HepG2 (cell line): ENCODE data around the gene SUSD6. TPM values are rescaled to one million over a fixed set of nuclear protein-coding genes. Genes with fewer than 3 reads are reported as not detected.

Experiments
- ASH2L ChIP-seq: fragments of 300-600, 200-600 bp; sonication (generic); IDR thresholded peaks from 2 replicates; pipeline ENCODE4 v1.7.0; 2017; ENCODE audit warnings: low read depth, mild to moderate bottlenecking, moderate library complexity, mixed read lengths, low read length; ENCODE audit not compliant: insufficient read length
- CREB3 ChIP-seq: sonication (generic); formaldehyde crosslinking; IDR thresholded peaks from 2 replicates; pipeline ENCODE4 v1.5.0; 2020; ENCODE audit warnings: missing genetic modification reagents
- DBP ChIP-seq: sonication (generic); formaldehyde crosslinking; IDR thresholded peaks from 2 replicates; pipeline ENCODE4 v1.4.0; 2020; ENCODE audit warnings: missing genetic modification reagents; ENCODE audit errors: not compliant biosample characterization
- EHMT2 ChIP-seq: fragments of 200-600 bp; sonication (generic); IDR thresholded peaks from 2 replicates; pipeline ENCODE4 v1.7.0; 2017; ENCODE audit warnings: antibody characterized with exemption, low read depth, low read length, borderline replicate concordance
- ERF ChIP-seq: IDR thresholded peaks from 2 replicates; pipeline ENCODE4 v1.6.1; 2018; ENCODE audit warnings: missing biosample characterization, missing genetic modification reagents
- FLYWCH1 ChIP-seq: sonication (generic); formaldehyde crosslinking; IDR thresholded peaks from 2 replicates; pipeline ENCODE4 v1.8.1; 2023; ENCODE audit warnings: mild to moderate bottlenecking, missing genetic modification reagents
- GMEB2 ChIP-seq: IDR thresholded peaks from 2 replicates; pipeline ENCODE4 v1.6.1; 2016; ENCODE audit warnings: missing biosample characterization, missing genetic modification reagents, low read depth
- HNF4G ChIP-seq, 2 experiments: sonication (generic) in 1 of 2; formaldehyde crosslinking in 1 of 2; IDR thresholded peaks; 2 replicates each; pipeline versions ENCODE4 v1.4.0 to v1.6.1; 2011 to 2020; ENCODE audit warnings: borderline replicate concordance in 2 of 2, low read depth in 2 of 2, mild to moderate bottlenecking in 2 of 2, low read length in 1 of 2, missing genetic modification reagents in 1 of 2, moderate library complexity in 1 of 2
- KLF16 ChIP-seq, 2 experiments: sonication (generic) in 1 of 2; formaldehyde crosslinking in 1 of 2; IDR thresholded peaks; 2 replicates each; pipeline versions ENCODE4 v1.6.1 to v1.8.0; 2016 to 2023; ENCODE audit warnings: missing genetic modification reagents in 2 of 2, missing compliant biosample characterization in 1 of 2
- MAF1 ChIP-seq: sonication (generic); formaldehyde crosslinking; IDR thresholded peaks from 2 replicates; pipeline ENCODE4 v1.5.0; 2020; ENCODE audit warnings: missing genetic modification reagents, borderline replicate concordance
- MATR3 ChIP-seq: sonication (generic); formaldehyde crosslinking; IDR thresholded peaks from 2 replicates; pipeline ENCODE4 v1.4.0; 2020; ENCODE audit warnings: missing genetic modification reagents
- MEF2D ChIP-seq: sonication (generic); formaldehyde crosslinking; IDR thresholded peaks from 2 replicates; pipeline ENCODE4 v1.5.1; 2020; ENCODE audit warnings: mild to moderate bottlenecking, missing genetic modification reagents
- NCOR1 ChIP-seq: fragments of 200-600 bp; sonication (generic); IDR thresholded peaks from 2 replicates; pipeline ENCODE4 v1.7.0; 2017; ENCODE audit warnings: antibody characterized with exemption, low read length, borderline replicate concordance
- NFYC ChIP-seq: IDR thresholded peaks from 2 replicates; pipeline ENCODE4 v1.6.1; 2016; ENCODE audit warnings: missing genetic modification reagents, missing compliant biosample characterization
- NR2F6 ChIP-seq, 2 experiments: IDR thresholded peaks; 2 replicates each; pipeline ENCODE4 v1.6.1; 2016; ENCODE audit warnings: antibody characterized with exemption in 1 of 2, mild to moderate bottlenecking in 1 of 2
- PATZ1 ChIP-seq: sonication (generic); formaldehyde crosslinking; IDR thresholded peaks from 2 replicates; pipeline ENCODE4 v1.4.0; 2020; ENCODE audit warnings: missing genetic modification reagents
- PHF5A ChIP-seq: IDR thresholded peaks from one replicate; pipeline ENCODE4 v1.6.1; 2018; ENCODE audit warnings: low read depth, missing genetic modification reagents; ENCODE audit not compliant: unreplicated experiment
- POLR2A ChIP-seq, 2 experiments: IDR thresholded peaks; 2 replicates each; pipeline ENCODE4 v1.6.1; 2011; ENCODE audit warnings: low read depth in 2 of 2, low read length in 2 of 2, mild to moderate bottlenecking in 1 of 2, moderate library complexity in 1 of 2; ENCODE audit not compliant: insufficient read depth in 1 of 2
- RARA ChIP-seq: IDR thresholded peaks from 2 replicates; pipeline ENCODE4 v1.6.1; 2016; ENCODE audit warnings: missing genetic modification reagents, missing compliant biosample characterization
- RXRB ChIP-seq: IDR thresholded peaks from 2 replicates; pipeline ENCODE4 v1.6.1; 2016; ENCODE audit warnings: borderline replicate concordance, missing genetic modification reagents, missing compliant biosample characterization
- SAP130 ChIP-seq: IDR thresholded peaks from 2 replicates; pipeline ENCODE4 v1.6.1; 2016; ENCODE audit warnings: low read depth
- SUZ12 ChIP-seq: fragments of 150-350 bp; IDR thresholded peaks from 2 replicates; pipeline ENCODE4 v1.6.1; 2014; ENCODE audit warnings: low read depth, low read length
- TAF1 ChIP-seq: sonication (generic); formaldehyde crosslinking; IDR thresholded peaks from 2 replicates; pipeline ENCODE4 v1.4.0; 2020; ENCODE audit warnings: missing genetic modification reagents
- ZMYM4 ChIP-seq: sonication (generic); formaldehyde crosslinking; IDR thresholded peaks from 2 replicates; pipeline ENCODE4 v1.8.1; 2023; ENCODE audit warnings: mild to moderate bottlenecking, missing genetic modification reagents
- ZNF292 ChIP-seq: sonication (generic); formaldehyde crosslinking; IDR thresholded peaks from 2 replicates; pipeline ENCODE4 v1.8.1; 2022; ENCODE audit warnings: mild to moderate bottlenecking, low read depth, missing genetic modification reagents, borderline replicate concordance
- ZNF703 ChIP-seq: sonication (generic); formaldehyde crosslinking; IDR thresholded peaks from 2 replicates; pipeline ENCODE4 v1.5.1; 2020; ENCODE audit warnings: missing genetic modification reagents, mild to moderate bottlenecking, moderate library complexity, borderline replicate concordance
- polyA plus RNA-seq, 8 experiments: library from polyadenylated mRNA; depleted of rRNA in 3 of 8; stranded (reverse) in 7 of 8; unstranded in 1 of 8; fragments of >200 nt; fragmentation: Illumina TruSeq in 4 of 8; extraction: Trizol in 4 of 8; gene quantifications; 2 replicates each; pipeline versions ENCODE4 v1.2.1 to v1.2.3, GENCODE V29; 2011 to 2016; ENCODE audit warnings: low read depth in 4 of 8, missing spikeins in 1 of 8, mixed read lengths in 1 of 8; ENCODE audit not compliant: insufficient read depth in 1 of 8
- total RNA-seq, 5 experiments: library from RNA; depleted of rRNA; stranded (reverse); fragments of >200 nt; fragmentation: Illumina TruSeq; extraction: Trizol; gene quantifications; 2 replicates each; pipeline ENCODE4 v1.2.3, GENCODE V29; 2016; ENCODE audit warnings: low read depth in 1 of 5

The SUSD6 gene
- total and polyA plus RNA-seq, 2 of the 13 experiments (the other 11 are each of a cell fraction or from before 2014, with no cell fraction given): 7.2 to 7.4 TPM

GRCh38 chr14:69749956-69750355 is 138.6 kb downstream of the SUSD6 start (continued):
- no peak for TF ChIP-seq CREB3 (CRISPR knock-in tag)
- no peak for TF ChIP-seq ERF (CRISPR knock-in tag)
- TF ChIP-seq HNF4G (IDR thresholded peaks at IDR 0.05; ENCODE audit: borderline replicate concordance, low read depth, low read length): no peak
- no peak for TF ChIP-seq HNF4G (CRISPR knock-in tag; IDR thresholded peaks at IDR 0.05; ENCODE audit: borderline replicate concordance, low read depth)
- TF ChIP-seq MEF2D (CRISPR knock-in tag): peak; percentile 23; the same call in 1 of the 2 replicates
- TF ChIP-seq PHF5A: peak; percentile 15
- TF ChIP-seq PATZ1 (CRISPR knock-in tag): no peak
- TF ChIP-seq ASH2L: peak; percentile 45
- TF ChIP-seq KLF16 (CRISPR knock-in tag; IDR thresholded peaks at IDR 0.05): 0 out of 4 replicates have a peak, but pooled peaks of 1 of the 2 experiments have one; percentile 13
- no peak for TF ChIP-seq MAF1
- no peak for TF ChIP-seq TAF1 (CRISPR knock-in tag)
- TF ChIP-seq GMEB2: no peak
- 0 out of 2 replicates have a peak, but pooled peaks have one; percentile 37 for TF ChIP-seq ZMYM4 (CRISPR knock-in tag)
- TF ChIP-seq RARA (CRISPR knock-in tag): peak; percentile 33; the same call in 1 of the 2 replicates
- TF ChIP-seq EHMT2: 0 out of 2 replicates have a peak, but pooled peaks have one; percentile 61
- TF ChIP-seq POLR2A (IDR thresholded peaks at IDR 0.05; ENCODE audit: insufficient read depth in 1 of 2, low read depth in 2 of 2, low read length in 2 of 2): no peak
- no peak for TF ChIP-seq SUZ12
- peak; percentile 33; the same call in 1 of the 2 replicates for TF ChIP-seq NCOR1
- peak; percentile 28; the same call in 1 of the 2 replicates for TF ChIP-seq ZNF292
- TF ChIP-seq RXRB (CRISPR knock-in tag): peak; percentile 32; the same call in 1 of the 2 replicates
- TF ChIP-seq SAP130 (CRISPR knock-in tag): peak; percentile 41
- TF ChIP-seq DBP (CRISPR knock-in tag): no peak
- TF ChIP-seq MATR3 (CRISPR knock-in tag): no peak
- TF ChIP-seq NR2F6 (IDR thresholded peaks at IDR 0.05): peak; percentile 81
- TF ChIP-seq NR2F6 (CRISPR knock-in tag; IDR thresholded peaks at IDR 0.05): peak; percentile 81
- no peak for TF ChIP-seq FLYWCH1 (CRISPR knock-in tag)
- no peak for TF ChIP-seq ZNF703
- peak; percentile 40; the same call in 1 of the 2 replicates for TF ChIP-seq NFYC
